ENCODE data around the gene PGM2L1. TPM values are rescaled to one million over a fixed set of nuclear protein-coding genes. Genes with fewer than 3 reads are reported as not detected.

PGM2L1 gene
- total and polyA plus RNA-seq, 2 experiments from 2014 or later = 32.6 to 44.4 TPM

DNA sequence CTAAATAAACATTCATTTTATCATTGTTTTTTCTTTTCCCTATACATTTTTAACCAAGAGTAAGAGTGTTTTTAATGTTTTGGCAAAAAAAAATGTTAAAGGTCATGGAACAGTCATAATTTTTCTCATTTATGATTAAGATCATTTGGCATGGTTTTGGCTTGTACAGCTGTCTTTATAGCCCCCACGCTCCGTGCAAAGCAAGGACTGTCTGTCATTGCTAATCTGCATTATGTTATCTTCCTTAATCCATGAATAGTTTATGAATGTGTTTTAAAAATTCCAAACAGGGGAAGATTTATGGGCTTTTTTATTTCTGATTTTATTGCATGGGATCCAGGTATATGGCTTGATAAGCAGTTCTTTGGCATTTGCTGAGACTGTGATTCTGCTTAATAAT, 28.1 kb downstream of the PGM2L1 start:
- Mint-ChIP-seq H3K4me3 (no peak overlapping the region), H3K27ac (no peak overlapping the region), H3K4me1 (no peaks in the 10 kb centered on the region), H3K9me3 (no peaks in the 10 kb centered on the region), H3K27me3 (ENCODE audit: insufficient read depth, low read depth, poor library complexity) (no peaks in the 10 kb centered on the region), H3K36me3 (ENCODE audit: low read depth) (peaks cover 5% of the 10 kb centered on the region; the same call in 1 of the 3 replicates)
- no peak overlapping the region for H3K4me3 ChIP-seq
- H3K4me2 ChIP-seq = no peak overlapping the region
- H3K36me3 ChIP-seq (ENCODE audit: insufficient read depth) = peaks cover 23% of the 10 kb centered on the region
- no peaks in the 10 kb centered on the region for H3K4me1 ChIP-seq (ENCODE audit: insufficient read depth)
- H3K9me2 ChIP-seq (ENCODE audit: insufficient read depth) = no peaks in the 10 kb centered on the region
- no peaks in the 10 kb centered on the region for H4K20me1 ChIP-seq (replicated peaks; ENCODE audit: insufficient read depth)
- TF ChIP-seq ZNF331 (CRISPR knock-in tag; IDR thresholded peaks at IDR 0.05; ENCODE audit: low read depth) (no peak), NANOG (IDR thresholded peaks at IDR 0.05; ENCODE audit: borderline replicate concordance) (no peak), EZH2phosphoT487 (IDR thresholded peaks at IDR 0.05; ENCODE audit: unreplicated experiment) (no peak), STAT1 (IDR thresholded peaks at IDR 0.05; ENCODE audit: unreplicated experiment) (no peak), POLR2AphosphoS5 (IDR thresholded peaks at IDR 0.05; ENCODE audit: low read depth) (no peak), CREB1 (CRISPR knock-in tag; IDR thresholded peaks at IDR 0.05; ENCODE audit: low read depth) (no peak), JUNB (IDR thresholded peaks at IDR 0.05; ENCODE audit: unreplicated experiment) (no peak), ZNF114 (CRISPR knock-in tag; IDR thresholded peaks at IDR 0.05) (no peak), EZH2 (IDR thresholded peaks at IDR 0.05; ENCODE audit: low read depth, unreplicated experiment) (no peak)
- TF ChIP-seq, protein P1, sequence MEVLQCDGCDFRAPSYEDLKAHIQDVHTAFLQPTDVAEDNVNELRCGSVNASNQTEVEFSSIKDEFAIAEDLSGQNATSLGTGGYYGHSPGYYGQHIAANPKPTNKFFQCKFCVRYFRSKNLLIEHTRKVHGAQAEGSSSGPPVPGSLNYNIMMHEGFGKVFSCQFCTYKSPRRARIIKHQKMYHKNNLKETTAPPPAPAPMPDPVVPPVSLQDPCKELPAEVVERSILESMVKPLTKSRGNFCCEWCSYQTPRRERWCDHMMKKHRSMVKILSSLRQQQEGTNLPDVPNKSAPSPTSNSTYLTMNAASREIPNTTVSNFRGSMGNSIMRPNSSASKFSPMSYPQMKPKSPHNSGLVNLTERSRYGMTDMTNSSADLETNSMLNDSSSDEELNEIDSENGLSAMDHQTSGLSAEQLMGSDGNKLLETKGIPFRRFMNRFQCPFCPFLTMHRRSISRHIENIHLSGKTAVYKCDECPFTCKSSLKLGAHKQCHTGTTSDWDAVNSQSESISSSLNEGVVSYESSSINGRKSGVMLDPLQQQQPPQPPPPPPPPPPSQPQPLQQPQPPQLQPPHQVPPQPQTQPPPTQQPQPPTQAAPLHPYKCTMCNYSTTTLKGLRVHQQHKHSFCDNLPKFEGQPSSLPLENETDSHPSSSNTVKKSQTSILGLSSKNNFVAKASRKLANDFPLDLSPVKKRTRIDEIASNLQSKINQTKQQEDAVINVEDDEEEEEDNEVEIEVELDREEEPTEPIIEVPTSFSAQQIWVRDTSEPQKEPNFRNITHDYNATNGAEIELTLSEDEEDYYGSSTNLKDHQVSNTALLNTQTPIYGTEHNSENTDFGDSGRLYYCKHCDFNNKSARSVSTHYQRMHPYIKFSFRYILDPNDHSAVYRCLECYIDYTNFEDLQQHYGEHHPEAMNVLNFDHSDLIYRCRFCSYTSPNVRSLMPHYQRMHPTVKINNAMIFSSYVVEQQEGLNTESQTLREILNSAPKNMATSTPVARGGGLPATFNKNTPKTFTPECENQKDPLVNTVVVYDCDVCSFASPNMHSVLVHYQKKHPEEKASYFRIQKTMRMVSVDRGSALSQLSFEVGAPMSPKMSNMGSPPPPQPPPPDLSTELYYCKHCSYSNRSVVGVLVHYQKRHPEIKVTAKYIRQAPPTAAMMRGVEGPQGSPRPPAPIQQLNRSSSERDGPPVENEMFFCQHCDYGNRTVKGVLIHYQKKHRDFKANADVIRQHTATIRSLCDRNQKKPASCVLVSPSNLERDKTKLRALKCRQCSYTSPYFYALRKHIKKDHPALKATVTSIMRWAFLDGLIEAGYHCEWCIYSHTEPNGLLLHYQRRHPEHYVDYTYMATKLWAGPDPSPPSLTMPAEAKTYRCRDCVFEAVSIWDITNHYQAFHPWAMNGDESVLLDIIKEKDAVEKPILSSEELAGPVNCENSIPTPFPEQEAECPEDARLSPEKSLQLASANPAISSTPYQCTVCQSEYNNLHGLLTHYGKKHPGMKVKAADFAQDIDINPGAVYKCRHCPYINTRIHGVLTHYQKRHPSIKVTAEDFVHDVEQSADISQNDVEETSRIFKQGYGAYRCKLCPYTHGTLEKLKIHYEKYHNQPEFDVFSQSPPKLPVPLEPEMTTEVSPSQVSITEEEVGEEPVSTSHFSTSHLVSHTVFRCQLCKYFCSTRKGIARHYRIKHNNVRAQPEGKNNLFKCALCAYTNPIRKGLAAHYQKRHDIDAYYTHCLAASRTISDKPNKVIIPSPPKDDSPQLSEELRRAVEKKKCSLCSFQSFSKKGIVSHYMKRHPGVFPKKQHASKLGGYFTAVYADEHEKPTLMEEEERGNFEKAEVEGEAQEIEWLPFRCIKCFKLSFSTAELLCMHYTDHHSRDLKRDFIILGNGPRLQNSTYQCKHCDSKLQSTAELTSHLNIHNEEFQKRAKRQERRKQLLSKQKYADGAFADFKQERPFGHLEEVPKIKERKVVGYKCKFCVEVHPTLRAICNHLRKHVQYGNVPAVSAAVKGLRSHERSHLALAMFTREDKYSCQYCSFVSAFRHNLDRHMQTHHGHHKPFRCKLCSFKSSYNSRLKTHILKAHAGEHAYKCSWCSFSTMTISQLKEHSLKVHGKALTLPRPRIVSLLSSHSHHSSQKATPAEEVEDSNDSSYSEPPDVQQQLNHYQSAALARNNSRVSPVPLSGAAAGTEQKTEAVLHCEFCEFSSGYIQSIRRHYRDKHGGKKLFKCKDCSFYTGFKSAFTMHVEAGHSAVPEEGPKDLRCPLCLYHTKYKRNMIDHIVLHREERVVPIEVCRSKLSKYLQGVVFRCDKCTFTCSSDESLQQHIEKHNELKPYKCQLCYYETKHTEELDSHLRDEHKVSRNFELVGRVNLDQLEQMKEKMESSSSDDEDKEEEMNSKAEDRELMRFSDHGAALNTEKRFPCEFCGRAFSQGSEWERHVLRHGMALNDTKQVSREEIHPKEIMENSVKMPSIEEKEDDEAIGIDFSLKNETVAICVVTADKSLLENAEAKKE (CRISPR knock-in tag; IDR thresholded peaks at IDR 0.05) = no peak
- TF ChIP-seq, protein P2, sequence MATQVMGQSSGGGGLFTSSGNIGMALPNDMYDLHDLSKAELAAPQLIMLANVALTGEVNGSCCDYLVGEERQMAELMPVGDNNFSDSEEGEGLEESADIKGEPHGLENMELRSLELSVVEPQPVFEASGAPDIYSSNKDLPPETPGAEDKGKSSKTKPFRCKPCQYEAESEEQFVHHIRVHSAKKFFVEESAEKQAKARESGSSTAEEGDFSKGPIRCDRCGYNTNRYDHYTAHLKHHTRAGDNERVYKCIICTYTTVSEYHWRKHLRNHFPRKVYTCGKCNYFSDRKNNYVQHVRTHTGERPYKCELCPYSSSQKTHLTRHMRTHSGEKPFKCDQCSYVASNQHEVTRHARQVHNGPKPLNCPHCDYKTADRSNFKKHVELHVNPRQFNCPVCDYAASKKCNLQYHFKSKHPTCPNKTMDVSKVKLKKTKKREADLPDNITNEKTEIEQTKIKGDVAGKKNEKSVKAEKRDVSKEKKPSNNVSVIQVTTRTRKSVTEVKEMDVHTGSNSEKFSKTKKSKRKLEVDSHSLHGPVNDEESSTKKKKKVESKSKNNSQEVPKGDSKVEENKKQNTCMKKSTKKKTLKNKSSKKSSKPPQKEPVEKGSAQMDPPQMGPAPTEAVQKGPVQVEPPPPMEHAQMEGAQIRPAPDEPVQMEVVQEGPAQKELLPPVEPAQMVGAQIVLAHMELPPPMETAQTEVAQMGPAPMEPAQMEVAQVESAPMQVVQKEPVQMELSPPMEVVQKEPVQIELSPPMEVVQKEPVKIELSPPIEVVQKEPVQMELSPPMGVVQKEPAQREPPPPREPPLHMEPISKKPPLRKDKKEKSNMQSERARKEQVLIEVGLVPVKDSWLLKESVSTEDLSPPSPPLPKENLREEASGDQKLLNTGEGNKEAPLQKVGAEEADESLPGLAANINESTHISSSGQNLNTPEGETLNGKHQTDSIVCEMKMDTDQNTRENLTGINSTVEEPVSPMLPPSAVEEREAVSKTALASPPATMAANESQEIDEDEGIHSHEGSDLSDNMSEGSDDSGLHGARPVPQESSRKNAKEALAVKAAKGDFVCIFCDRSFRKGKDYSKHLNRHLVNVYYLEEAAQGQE (IDR thresholded peaks at IDR 0.05; ENCODE audit: unreplicated experiment) = no peak
- TF ChIP-seq, protein P3, sequence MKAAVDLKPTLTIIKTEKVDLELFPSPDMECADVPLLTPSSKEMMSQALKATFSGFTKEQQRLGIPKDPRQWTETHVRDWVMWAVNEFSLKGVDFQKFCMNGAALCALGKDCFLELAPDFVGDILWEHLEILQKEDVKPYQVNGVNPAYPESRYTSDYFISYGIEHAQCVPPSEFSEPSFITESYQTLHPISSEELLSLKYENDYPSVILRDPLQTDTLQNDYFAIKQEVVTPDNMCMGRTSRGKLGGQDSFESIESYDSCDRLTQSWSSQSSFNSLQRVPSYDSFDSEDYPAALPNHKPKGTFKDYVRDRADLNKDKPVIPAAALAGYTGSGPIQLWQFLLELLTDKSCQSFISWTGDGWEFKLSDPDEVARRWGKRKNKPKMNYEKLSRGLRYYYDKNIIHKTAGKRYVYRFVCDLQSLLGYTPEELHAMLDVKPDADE (IDR thresholded peaks at IDR 0.05) = no peak
- TF ChIP-seq, protein P4, sequence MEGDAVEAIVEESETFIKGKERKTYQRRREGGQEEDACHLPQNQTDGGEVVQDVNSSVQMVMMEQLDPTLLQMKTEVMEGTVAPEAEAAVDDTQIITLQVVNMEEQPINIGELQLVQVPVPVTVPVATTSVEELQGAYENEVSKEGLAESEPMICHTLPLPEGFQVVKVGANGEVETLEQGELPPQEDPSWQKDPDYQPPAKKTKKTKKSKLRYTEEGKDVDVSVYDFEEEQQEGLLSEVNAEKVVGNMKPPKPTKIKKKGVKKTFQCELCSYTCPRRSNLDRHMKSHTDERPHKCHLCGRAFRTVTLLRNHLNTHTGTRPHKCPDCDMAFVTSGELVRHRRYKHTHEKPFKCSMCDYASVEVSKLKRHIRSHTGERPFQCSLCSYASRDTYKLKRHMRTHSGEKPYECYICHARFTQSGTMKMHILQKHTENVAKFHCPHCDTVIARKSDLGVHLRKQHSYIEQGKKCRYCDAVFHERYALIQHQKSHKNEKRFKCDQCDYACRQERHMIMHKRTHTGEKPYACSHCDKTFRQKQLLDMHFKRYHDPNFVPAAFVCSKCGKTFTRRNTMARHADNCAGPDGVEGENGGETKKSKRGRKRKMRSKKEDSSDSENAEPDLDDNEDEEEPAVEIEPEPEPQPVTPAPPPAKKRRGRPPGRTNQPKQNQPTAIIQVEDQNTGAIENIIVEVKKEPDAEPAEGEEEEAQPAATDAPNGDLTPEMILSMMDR (conservative IDR thresholded peaks at IDR 0.05; ENCODE audit: low read depth in 2 of 2) = no peak
- no peak for DNase-seq (ENCODE audit: low spot score)
- no peaks in the 10 kb centered on the region for H3K79me2 ChIP-seq (replicated peaks; ENCODE audit: insufficient read depth)
- no peaks in the 10 kb centered on the region for H3K27me3 ChIP-seq (ENCODE audit: insufficient read depth)
- H3K27ac ChIP-seq (ENCODE audit: low read depth) = no peak overlapping the region
- H2AFZ ChIP-seq = no peak overlapping the region
- no peaks in the 10 kb centered on the region for H3F3A ChIP-seq (replicated peaks; ENCODE audit: low read depth)
- no peak for ATAC-seq
